PC-9 (cell line): ENCODE data around the gene SCN8A.

Experiments
- CTCF ChIP-seq: fragments of 200-600 bp; sonication (generic); conservative IDR thresholded peaks from 2 replicates; pipeline ENCODE4 v1.6.1; 2017; ENCODE audit warnings: mixed run types, antibody characterized with exemption, mild to moderate bottlenecking, moderate library complexity
- EZH2 ChIP-seq: fragments of 200-600 bp; sonication (generic); IDR thresholded peaks from 2 replicates; pipeline ENCODE4 v1.8.0; 2017; ENCODE audit warnings: antibody characterized with exemption, low read depth

DNA sequence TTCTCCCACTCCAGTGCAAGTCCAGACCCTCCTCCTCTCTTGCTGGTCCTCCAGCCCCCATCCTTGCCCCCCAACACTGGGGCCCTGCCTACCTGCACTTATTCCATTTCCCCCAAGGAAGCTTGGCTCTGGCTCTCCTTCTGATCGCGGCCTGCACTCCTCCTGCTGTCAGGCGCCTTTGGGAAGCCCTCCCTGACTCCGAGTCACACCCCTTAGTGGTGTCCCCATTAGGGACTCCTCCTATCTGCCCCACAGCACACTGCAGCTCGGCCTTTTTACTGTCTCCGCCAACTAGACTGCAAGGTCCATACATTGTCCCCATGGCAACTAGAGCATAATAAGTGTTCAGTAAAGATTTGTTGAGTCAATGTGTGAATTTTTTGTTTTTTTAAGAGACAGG is 224.5 kb downstream of the SCN8A start:
- TF ChIP-seq CTCF, result no peak
- TF ChIP-seq EZH2, result no peak
